Measurements from ENCODE around the gene RGS19. TPM values are rescaled to one million over a fixed set of nuclear protein-coding genes. Genes with fewer than 3 reads are reported as not detected.

The RGS19 gene
- total and polyA plus RNA-seq, 4 donors, result 4.9 to 12.9 (median 6.3) TPM

GRCh38 chr20:64096535-64096934, 17.2 kb upstream of the RGS19 start (continued):
- no peak for TF ChIP-seq HNF4G (IDR thresholded peaks at IDR 0.05)

- Histone ChIP-seq H3K36me3 (ENCODE audit: control insufficient read depth in 4 of 4, insufficient read depth in 3 of 4, low read depth in 1 of 4, low read length in 3 of 4) (no peaks in the 10 kb centered on the region), H3K27me3 (ENCODE audit: control insufficient read depth in 4 of 4, insufficient read depth in 4 of 4, low read length in 3 of 4) (peaks cover 0 to 5% (median 0%) of the 10 kb centered on the region in 4 donors), H3K4me3 (ENCODE audit: low read depth in 1 of 3, low read length in 3 of 3) (no peak overlapping the region), H3K4me1 (ENCODE audit: control insufficient read depth in 4 of 4, insufficient read depth in 4 of 4, low read length in 3 of 4) (no peaks in the 10 kb centered on the region), H3K9ac (ENCODE audit: low read depth in 1 of 2, low read length in 2 of 2) (no peak overlapping the region), H3K27ac (ENCODE audit: low read depth in 1 of 2, low read length in 2 of 2) (no peak overlapping the region), H3K9me3 (ENCODE audit: control insufficient read depth in 4 of 4, low read length in 3 of 4) (no peaks in the 10 kb centered on the region)
- no peak for DNase-seq (ENCODE audit: low spot score)
- TF ChIP-seq MAX (IDR thresholded peaks at IDR 0.05) (no peak), EGR1 (IDR thresholded peaks at IDR 0.05; ENCODE audit: low read depth in 2 of 2) (no peak), RAD21 (IDR thresholded peaks at IDR 0.05) (no peak), NR2F2 (IDR thresholded peaks at IDR 0.05) (no peak), HNF4G (IDR thresholded peaks at IDR 0.05) (no peak)
- 84% methylated on average over 11 of the region's 11 CpGs for WGBS
These were observed 16.6 kb upstream of the RGS19 start for GRCh38 chr20:64095927-64096326.

- no peaks in the 10 kb centered on the region for H3K4me1 ChIP-seq (ENCODE audit: control insufficient read depth in 4 of 4, insufficient read depth in 4 of 4, low read length in 3 of 4)
- H3K9me3 ChIP-seq (ENCODE audit: control insufficient read depth in 4 of 4, low read length in 3 of 4), result no peaks in the 10 kb centered on the region
- H3K9ac ChIP-seq (ENCODE audit: low read depth in 1 of 2, low read length in 2 of 2), result no peak overlapping the region
- no peak for TF ChIP-seq HNF4G (IDR thresholded peaks at IDR 0.05)
- TF ChIP-seq MAX (IDR thresholded peaks at IDR 0.05), result no peak
- no peak overlapping the region for H3K27ac ChIP-seq (ENCODE audit: low read depth in 1 of 2, low read length in 2 of 2)
- no peak overlapping the region for H3K4me3 ChIP-seq (ENCODE audit: low read depth in 1 of 3, low read length in 3 of 3)
- 83% methylated on average over 4 of the region's 4 CpGs for WGBS
- H3K36me3 ChIP-seq (ENCODE audit: control insufficient read depth in 4 of 4, insufficient read depth in 3 of 4, low read depth in 1 of 4, low read length in 3 of 4), result no peaks in the 10 kb centered on the region
- DNase-seq (ENCODE audit: low spot score), result no peak
- H3K27me3 ChIP-seq (ENCODE audit: control insufficient read depth in 4 of 4, insufficient read depth in 4 of 4, low read length in 3 of 4), result peaks cover 0 to 4% (median 0%) of the 10 kb centered on the region in 4 donors
These were observed 16.1 kb upstream of the RGS19 start for GRCh38 chr20:64095455-64095854.

GRCh38 chr20:64093013-64093503, 13.7 kb upstream of the RGS19 start:
- Histone ChIP-seq H3K4me3 (ENCODE audit: low read depth in 1 of 3, low read length in 3 of 3) (no peak overlapping the region), H3K27ac (ENCODE audit: low read depth in 1 of 2, low read length in 2 of 2) (no peak overlapping the region), H3K27me3 (ENCODE audit: control insufficient read depth in 4 of 4, insufficient read depth in 4 of 4, low read length in 3 of 4) (peaks cover 0 to 2% (median 0%) of the 10 kb centered on the region in 4 donors), H3K9me3 (ENCODE audit: control insufficient read depth in 4 of 4, low read length in 3 of 4) (no peaks in the 10 kb centered on the region), H3K4me1 (ENCODE audit: control insufficient read depth in 4 of 4, insufficient read depth in 4 of 4, low read length in 3 of 4) (no peaks in the 10 kb centered on the region), H3K9ac (ENCODE audit: low read depth in 1 of 2, low read length in 2 of 2) (no peak overlapping the region), H3K36me3 (ENCODE audit: control insufficient read depth in 4 of 4, insufficient read depth in 3 of 4, low read depth in 1 of 4, low read length in 3 of 4) (no peaks in the 10 kb centered on the region)
- no peak for DNase-seq (ENCODE audit: low spot score)
- TF ChIP-seq ATF3 (IDR thresholded peaks at IDR 0.05), result no peak
- TF ChIP-seq JUND (IDR thresholded peaks at IDR 0.05), result no peak
- no peak for TF ChIP-seq MAX (IDR thresholded peaks at IDR 0.05)
- TF ChIP-seq EGR1 (IDR thresholded peaks at IDR 0.05; ENCODE audit: low read depth in 2 of 2), result no peak
- TF ChIP-seq RAD21 (IDR thresholded peaks at IDR 0.05), result no peak
- TF ChIP-seq SP1 (IDR thresholded peaks at IDR 0.05), result no peak
- TF ChIP-seq HNF4G (IDR thresholded peaks at IDR 0.05), result no peak
- no peak for TF ChIP-seq FOXA1 (IDR thresholded peaks at IDR 0.05)
- TF ChIP-seq ZBTB33 (IDR thresholded peaks at IDR 0.05), result no peak
- TF ChIP-seq GABPA (IDR thresholded peaks at IDR 0.05 in 1 of 2, conservative IDR thresholded peaks at IDR 0.05 in 1 of 2), result no peak
- TF ChIP-seq NR2F2 (IDR thresholded peaks at IDR 0.05), result no peak
- TF ChIP-seq RXRA (IDR thresholded peaks at IDR 0.05), result no peak
- TF ChIP-seq FOXA2 (IDR thresholded peaks at IDR 0.05), result no peak
- TF ChIP-seq HNF4A (conservative IDR thresholded peaks at IDR 0.05), result no peak
- no peak for TF ChIP-seq YY1 (IDR thresholded peaks at IDR 0.05)
- no peak for TF ChIP-seq REST (IDR thresholded peaks at IDR 0.05)
- TF ChIP-seq CTCF (IDR thresholded peaks at IDR 0.05; ENCODE audit: low read depth, low read length, missing input control), result no peak
- WGBS, result 38% methylated on average over 9 of the region's 9 CpGs

Measured in liver (tissue), 9 donors.